Measurements from ENCODE around the gene TIMM22.
"Not testable (repeated sequence)": the region's sequence is repeated elsewhere in the genome, so short reads cannot be mapped to it uniquely, and the experiment has no call there.

Gene TIMM22

GRCh38 chr17:973053-973452 lies 23.9 kb upstream of the TIMM22 start:
- no peak for DNase-seq (ENCODE audit: low read depth)

- not testable (repeated sequence) for DNase-seq (ENCODE audit: low read depth)
These were observed 22.2 kb upstream of the TIMM22 start for GRCh38 chr17:974778-975177.

GRCh38 chr17:975371-975915 lies 21.5 kb upstream of the TIMM22 start:
- DNase-seq (ENCODE audit: low read depth) = no peak

GRCh38 chr17:976312-976711 lies 20.6 kb upstream of the TIMM22 start:
- no peak for DNase-seq (ENCODE audit: low read depth)

DNA sequence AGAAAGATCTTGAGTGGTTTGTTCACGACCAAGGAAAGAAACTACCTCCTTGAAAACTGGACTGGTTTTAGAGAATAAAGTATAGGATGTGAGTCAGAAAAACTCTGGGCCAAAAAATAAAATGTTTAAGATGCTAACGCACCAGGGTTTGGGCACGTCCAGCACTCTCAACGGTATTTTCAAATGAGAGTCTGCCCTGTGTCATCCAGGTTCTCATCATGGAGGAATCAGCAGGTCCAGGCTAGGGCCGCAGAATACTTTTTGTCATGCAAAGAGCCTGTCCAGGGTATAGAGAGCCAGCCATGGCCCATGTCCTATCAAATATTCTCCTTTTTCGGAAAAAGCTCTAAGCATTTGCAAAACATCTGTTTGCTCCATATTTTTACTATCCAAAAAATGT lies 19.8 kb upstream of the TIMM22 start:
- DNase-seq (ENCODE audit: low read depth) = no peak

- no peak for DNase-seq (ENCODE audit: low read depth)
These were observed 18.5 kb upstream of the TIMM22 start for GRCh38 chr17:978103-979093.

GRCh38 chr17:979212-979538 lies 17.8 kb upstream of the TIMM22 start:
- DNase-seq (ENCODE audit: low read depth) = no peak

GRCh38 chr17:979539-980405 lies 17.2 kb upstream of the TIMM22 start, which contains the start of gene NXN:
NXN (minus strand) TSS chr17:979776.
- no peak for DNase-seq (ENCODE audit: low read depth)

GRCh38 chr17:980406-981291 lies 16.3 kb upstream of the TIMM22 start:
- no peak for DNase-seq (ENCODE audit: low read depth)

DNA sequence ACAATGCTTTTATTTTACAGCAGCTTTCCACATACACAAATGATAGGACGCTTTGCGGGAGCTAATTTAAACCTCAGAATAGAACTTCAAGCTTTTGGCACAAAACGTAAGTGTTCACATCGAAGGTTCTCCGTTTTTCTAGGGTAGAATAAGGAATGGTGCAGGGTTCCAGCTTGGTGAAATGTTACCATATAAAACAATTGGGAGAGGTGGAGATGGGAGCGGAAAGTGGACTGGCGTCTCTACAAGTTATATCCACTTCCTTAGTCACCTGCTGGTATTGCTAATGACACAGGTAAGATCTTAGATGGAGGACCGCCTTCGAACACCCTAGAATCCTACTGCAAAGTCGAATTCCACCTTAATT lies 15.7 kb upstream of the TIMM22 start:
- DNase-seq (ENCODE audit: low read depth) = no peak

DNA sequence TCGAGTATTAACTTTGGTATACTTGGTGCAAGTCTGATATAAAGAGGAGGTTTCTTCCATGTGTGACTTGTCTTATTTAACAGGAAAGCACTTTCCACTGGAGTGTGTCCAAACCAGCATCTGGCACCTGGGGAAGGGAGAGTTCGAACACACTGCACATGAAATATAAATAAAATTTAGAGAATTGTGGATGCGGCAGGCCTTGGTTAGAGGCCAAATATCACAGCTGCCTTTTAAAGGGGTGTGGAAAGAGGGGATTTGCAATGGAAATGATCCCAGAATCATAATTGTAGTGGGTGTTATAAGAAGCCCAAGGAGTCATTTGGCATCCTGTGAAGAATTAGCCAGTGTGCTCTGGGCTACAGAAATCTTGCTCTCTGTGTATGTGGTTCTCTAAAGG lies 13.0 kb upstream of the TIMM22 start:
- no peak for DNase-seq (ENCODE audit: low read depth)

GRCh38 chr17:986322-986929 lies 10.5 kb upstream of the TIMM22 start:
- DNase-seq (ENCODE audit: low read depth) = no peak

- no peak for DNase-seq (ENCODE audit: low read depth)
These were observed 9.0 kb upstream of the TIMM22 start for GRCh38 chr17:987931-988330.

DNA sequence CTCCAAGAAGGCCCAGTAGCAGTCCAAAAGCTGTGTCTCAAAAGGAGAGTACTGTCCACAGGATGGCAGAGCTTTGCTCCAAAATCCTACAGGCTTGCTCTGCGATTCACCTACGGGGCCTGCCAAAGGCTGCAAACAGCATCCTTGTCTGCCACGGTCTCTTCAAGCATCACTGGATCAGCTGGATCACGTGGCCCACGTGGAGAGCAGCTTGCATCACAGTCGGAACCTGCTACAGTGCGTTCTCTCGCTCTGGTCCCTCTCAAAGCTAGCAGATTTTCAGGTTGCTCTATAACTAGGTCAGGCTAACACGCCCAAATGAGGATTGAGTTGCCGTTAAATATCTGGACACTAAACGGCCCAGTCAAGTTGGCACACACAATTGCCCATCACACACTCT lies 8.4 kb upstream of the TIMM22 start:
- DNase-seq (ENCODE audit: low read depth) = no peak

- DNase-seq (ENCODE audit: low read depth) = no peak
These were observed 4.0 kb upstream of the TIMM22 start for GRCh38 chr17:992933-993332.

DNA sequence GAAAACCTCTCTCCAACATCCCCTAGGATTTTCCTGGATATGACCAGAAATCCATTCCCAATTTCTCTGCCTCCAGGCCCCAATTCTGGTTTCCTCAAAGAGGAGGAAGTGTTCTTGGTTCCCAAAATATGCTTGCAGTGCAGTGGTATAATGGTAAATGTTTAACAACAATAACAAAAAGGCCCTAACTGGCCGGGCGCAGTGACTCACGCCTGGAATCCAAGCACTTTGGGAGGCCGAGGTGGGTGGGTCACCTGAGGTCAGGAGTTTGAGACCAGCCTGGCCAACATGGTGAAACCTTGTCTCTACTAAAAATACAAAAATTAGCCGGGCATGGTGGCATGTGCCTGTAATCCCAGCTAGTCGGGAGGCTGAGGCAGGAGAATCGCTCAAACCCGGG lies 1.6 kb upstream of the TIMM22 start:
- DNase-seq (ENCODE audit: low read depth) = not testable (repeated sequence)

GRCh38 chr17:998111-998510 lies 1.2 kb downstream of the TIMM22 start:
- no peak for DNase-seq (ENCODE audit: low read depth)

DNA sequence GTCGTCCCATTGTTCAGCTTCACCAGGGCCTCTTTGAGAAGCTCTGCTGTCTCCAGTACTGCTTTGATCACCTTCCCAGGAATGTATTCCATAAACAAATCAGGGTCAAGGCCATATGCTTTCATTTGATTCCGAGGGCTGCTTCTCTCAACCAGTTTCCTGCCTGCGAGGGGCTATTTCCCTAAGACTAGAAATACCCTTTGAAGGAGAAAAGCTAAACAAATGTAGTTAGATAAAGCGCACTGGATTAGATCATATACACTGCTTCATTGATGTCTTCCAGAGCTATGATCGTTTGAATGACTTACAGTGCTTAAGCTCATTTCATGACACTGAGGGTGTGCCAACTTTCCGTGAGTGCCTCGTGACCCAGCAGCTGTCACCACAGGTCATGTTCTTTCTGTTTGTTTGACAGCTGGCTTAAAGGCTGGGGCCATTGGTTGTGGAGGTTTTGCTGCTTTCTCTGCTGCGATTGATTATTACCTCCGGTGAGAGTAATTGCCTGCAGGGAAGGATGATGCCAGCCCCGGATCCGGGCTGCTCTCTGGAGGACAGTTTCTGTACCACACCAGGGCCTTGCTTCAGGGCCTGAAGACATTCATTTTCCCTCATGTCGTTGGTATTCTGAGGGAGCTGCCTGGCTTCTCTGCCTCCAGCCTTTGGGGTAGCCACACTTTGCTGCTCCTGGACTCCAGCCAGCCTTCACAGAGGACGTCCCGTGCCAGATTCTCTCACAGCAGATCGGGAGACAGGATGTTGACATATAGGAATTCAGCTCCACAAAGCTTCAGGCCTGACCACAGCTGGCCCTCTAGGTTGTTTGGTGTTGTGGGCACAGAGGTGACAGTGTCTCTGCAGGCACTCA lies 3.9 kb downstream of the TIMM22 start:
- DNase-seq (ENCODE audit: low read depth) = no peak

- no peak for DNase-seq (ENCODE audit: low read depth)
These were observed 4.9 kb downstream of the TIMM22 start for GRCh38 chr17:1001640-1002411.

DNA sequence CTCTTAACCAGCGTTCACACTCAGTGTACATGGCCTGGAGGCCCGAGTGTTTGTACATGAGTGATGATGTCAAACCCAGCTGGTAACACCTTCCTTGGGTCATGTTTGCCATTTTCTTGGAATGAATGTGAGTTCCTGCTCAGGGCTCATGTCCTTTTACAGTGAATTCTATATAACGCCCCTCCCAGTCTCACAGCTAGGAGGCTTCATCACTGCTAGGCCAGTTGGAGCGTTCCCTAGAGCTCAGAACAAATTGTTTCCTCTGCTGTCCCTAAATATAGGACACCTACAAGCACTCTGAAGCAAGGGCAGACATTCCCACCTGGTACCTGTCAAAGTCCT lies 5.5 kb downstream of the TIMM22 start:
- no peak for DNase-seq (ENCODE audit: low read depth)
